ENCODE measurements around the gene NCBP2L. TPM values are rescaled to one million over a fixed set of nuclear protein-coding genes. Genes with fewer than 3 reads are reported as not detected.

Gene NCBP2L
- total and polyA plus RNA-seq, 2 of the 8 experiments (the other 6 are each of a cell fraction or from before 2014, with no cell fraction given): not detected

GRCh38 chrX:107826238-107827029 lies 48.9 kb downstream of the NCBP2L start:
- FAIRE-seq (no peak), DNase-seq (ENCODE audit: low read depth in 1 of 2, low spot score in 2 of 2) (no peak)
- ChIA-PET POLR2A (ENCODE audit: partially characterized antibody) (no interaction called here), CTCF (ENCODE audit: partially characterized antibody) (interaction anchor here (0.9 to 1.1 kb wide), 3 partner anchors 50 to 265 kb away, joined by 3 to 5 read pairs (median 4); partner anchors contain the start of genes ATG4A and PSMD10)
- H4K91ac ChIP-seq (replicated peaks; ENCODE audit: insufficient read length, low read length): no peak overlapping the region
- no peak overlapping the region; the same call in 1 of the 2 replicates for H3K18ac ChIP-seq (ENCODE audit: extremely low read depth, low read length)
- H3K27ac ChIP-seq (ENCODE audit: low read depth, low read length): no peak overlapping the region
- H3K56ac ChIP-seq (replicated peaks; ENCODE audit: insufficient read length, low read depth, low read length): no peak overlapping the region
- no peaks in the 10 kb centered on the region for H3K79me1 ChIP-seq (ENCODE audit: low read depth, low read length)
- H2AFZ ChIP-seq (ENCODE audit: low read length): no peak overlapping the region
- no peaks in the 10 kb centered on the region for H4K20me1 ChIP-seq (replicated peaks in 1 of 2; ENCODE audit: control insufficient read depth in 1 of 2, insufficient read depth in 2 of 2, low read length in 2 of 2)
- H3K4me1 ChIP-seq (replicated peaks in 1 of 4; ENCODE audit: control insufficient read depth in 3 of 4, insufficient read depth in 4 of 4, low read length in 3 of 4): no peaks in the 10 kb centered on the region
- no peak overlapping the region for H2BK12ac ChIP-seq (ENCODE audit: low read depth, low read length)
- H3K23me2 ChIP-seq (ENCODE audit: low read depth, low read length): peaks cover 5% of the 10 kb centered on the region; the same call in 1 of the 2 replicates
- peaks cover 4 to 12% (median 9%) of the 10 kb centered on the region in 4 experiments for H3K27me3 ChIP-seq (replicated peaks in 1 of 4; ENCODE audit: control insufficient read depth in 3 of 4, extremely low read depth in 1 of 4, insufficient read depth in 3 of 4, low read length in 3 of 4)
- H3K4me3 ChIP-seq (ENCODE audit: extremely low read depth in 1 of 4, insufficient read depth in 2 of 4, low read depth in 3 of 4, low read length in 4 of 4): peak overlapping the region; percentile 33 to 64 (median 40); a peak in 7 of 8 replicates
- H2BK15ac ChIP-seq (ENCODE audit: low read length): no peak overlapping the region
- H2BK120ac ChIP-seq (replicated peaks; ENCODE audit: low read depth, low read length): no peak overlapping the region
- H3K9ac ChIP-seq (replicated peaks in 1 of 4; ENCODE audit: extremely low read depth in 1 of 4, low read depth in 3 of 4, low read length in 3 of 4): no peak overlapping the region
- no peak overlapping the region for H4K5ac ChIP-seq (ENCODE audit: insufficient read length, low read depth, low read length)
- no peak overlapping the region for H4K8ac ChIP-seq (ENCODE audit: extremely low read depth, insufficient read depth, low read length)
- no peaks in the 10 kb centered on the region for H3K36me3 ChIP-seq (ENCODE audit: control insufficient read depth in 2 of 4, insufficient read depth in 4 of 4, low read length in 3 of 4)
- H2AK5ac ChIP-seq (ENCODE audit: low read depth, low read length): no peak overlapping the region
- H2BK5ac ChIP-seq (ENCODE audit: low read depth, low read length): no peak overlapping the region
- no peaks in the 10 kb centered on the region for H3K79me2 ChIP-seq (ENCODE audit: control insufficient read depth in 1 of 2, insufficient read depth in 2 of 2, low read length in 2 of 2)
- H3K4ac ChIP-seq (replicated peaks; ENCODE audit: insufficient read length, low read depth, low read length): no peak overlapping the region
- 0% methylated on average over 16 of the region's 100 CpGs; no CpG with 5 or more reads in 1 of the 2 experiments for WGBS, 2 experiments (ENCODE audit: extremely low coverage in 1 of 2, insufficient coverage in 1 of 2, insufficient read length in 1 of 2, insufficient replicate concordance in 2 of 2, low coverage in 1 of 2, low lambda C conversion rate in 2 of 2, missing lambda C conversion rate in 1 of 2)
- H3K14ac ChIP-seq (ENCODE audit: insufficient read length): no peak overlapping the region
- H3K4me2 ChIP-seq (ENCODE audit: insufficient read depth in 1 of 2, low read depth in 2 of 2, low read length in 2 of 2): peak overlapping the region; percentile 71 to 78
- H3K9me3 ChIP-seq (ENCODE audit: insufficient read depth in 2 of 2, low read depth in 1 of 2, low read length in 1 of 2): no peaks in the 10 kb centered on the region
- H2BK20ac ChIP-seq (ENCODE audit: low read length): no peak overlapping the region
- H3K23ac ChIP-seq (ENCODE audit: insufficient read length): no peak overlapping the region
- peak; percentile 53 for TF ChIP-seq SUZ12 (IDR thresholded peaks at IDR 0.05; ENCODE audit: low read length)
- no peak for TF ChIP-seq CHD1 (IDR thresholded peaks at IDR 0.05; ENCODE audit: low read depth, low read length)
- peak; percentile 49 for TF ChIP-seq ASH2L (IDR thresholded peaks at IDR 0.05; ENCODE audit: low read length)
- no peak for TF ChIP-seq CEBPB (IDR thresholded peaks at IDR 0.05; ENCODE audit: low read depth, low read length)
- peak; percentile 52 for TF ChIP-seq EZH2 (IDR thresholded peaks at IDR 0.05; ENCODE audit: low read depth, low read length, severe bottlenecking)
- TF ChIP-seq CBX5 (IDR thresholded peaks at IDR 0.05; ENCODE audit: low read depth, low read length): no peak
- no peak for TF ChIP-seq BRCA1 (IDR thresholded peaks at IDR 0.05; ENCODE audit: low read depth, low read length)
- no peak for TF ChIP-seq KDM5A (IDR thresholded peaks at IDR 0.05; ENCODE audit: low read length)
- no peak for TF ChIP-seq KDM1A (IDR thresholded peaks at IDR 0.05; ENCODE audit: borderline replicate concordance, low read length)
- no peak for TF ChIP-seq CTCF (IDR thresholded peaks at IDR 0.05; ENCODE audit: control extremely low read depth in 1 of 3, insufficient read depth in 1 of 3, low read depth in 1 of 3, low read length in 3 of 3)
